Ureter (tissue), 1 donor: ENCODE results near the gene HYAL1. TPM values are rescaled to one million over a fixed set of nuclear protein-coding genes. Genes with fewer than 3 reads are reported as not detected.

Experiments
- DNase-seq: peaks from one replicate; pipeline ENCODE4 v3.0.0-alpha.2; 2020; ENCODE audit warnings: low spot score
- total RNA-seq: library from RNA; stranded (reverse); gene quantifications from one replicate; pipeline ENCODE4 v1.2.4, GENCODE V29; 2023
- donor health status: DM: yes; HTN: yes; CAD: no.

The HYAL1 gene
- 9.8 TPM for total RNA-seq

DNA sequence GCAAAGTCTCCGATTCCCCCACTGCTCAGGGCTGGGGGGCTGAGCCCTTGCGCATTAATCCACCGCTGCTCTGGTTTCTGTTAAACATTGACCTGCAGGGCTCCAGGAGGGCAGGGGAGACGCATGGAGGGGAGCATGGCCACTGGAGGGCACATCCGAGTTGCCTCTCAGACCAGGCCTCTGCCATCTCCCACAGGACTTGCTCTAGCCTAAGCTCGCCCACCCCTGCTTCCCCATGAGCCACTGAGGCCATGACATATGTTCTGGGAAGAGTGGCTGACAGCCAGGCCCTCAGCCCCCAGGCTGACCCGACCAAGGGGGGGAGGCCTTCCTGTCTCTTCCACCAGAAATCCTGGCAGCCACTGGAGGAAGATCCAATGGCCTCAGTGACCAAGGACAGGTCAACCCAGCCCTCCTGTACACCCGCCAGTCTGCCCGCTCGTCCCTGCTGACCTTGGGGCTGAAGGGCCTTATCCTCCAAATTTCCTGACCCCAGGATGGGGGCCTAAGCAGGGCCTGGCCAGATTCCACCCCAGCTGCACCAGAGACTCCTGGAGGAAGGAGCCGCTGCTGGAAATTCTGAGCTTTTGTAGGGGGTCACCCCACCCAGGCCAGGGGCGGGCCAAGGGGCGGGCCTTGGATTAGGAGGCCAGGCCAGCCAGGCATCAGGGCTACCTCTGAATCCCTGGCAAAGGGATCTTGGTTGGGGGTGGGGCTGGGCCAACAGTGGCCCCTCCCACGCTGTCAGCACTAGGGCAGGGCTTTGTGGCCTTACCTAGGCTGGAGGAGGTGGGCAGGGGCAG, at the start of gene HYAL1:
HYAL1 (minus strand) TSS at position 562 of the 803 bp plus-strand sequence. CDS start 618 bp downstream, outside the sequence.
- no peak for DNase-seq

DNA sequence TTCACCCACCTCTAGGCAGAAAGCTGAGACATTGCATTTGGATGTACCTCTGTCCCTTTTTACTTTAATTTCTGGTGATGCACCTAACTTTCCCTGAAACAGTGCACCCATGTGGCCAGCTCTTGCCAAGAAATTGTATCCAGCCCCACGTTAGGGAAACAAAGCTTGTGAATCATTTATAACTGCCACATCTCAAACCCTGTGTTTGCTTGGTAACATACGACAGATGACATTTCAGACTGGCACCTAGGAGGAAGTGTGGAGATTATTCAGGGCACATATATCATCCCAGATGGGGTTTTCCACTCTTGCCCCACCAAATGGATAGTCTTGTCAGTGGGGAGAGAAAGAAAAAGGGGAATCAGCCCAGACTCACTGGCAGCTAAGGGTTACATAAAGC, 49.4 kb upstream of the HYAL1 start:
- no peak for DNase-seq

GRCh38 chr3:50351323-50351697, 47.9 kb upstream of the HYAL1 start:
- DNase-seq, result no peak

DNA sequence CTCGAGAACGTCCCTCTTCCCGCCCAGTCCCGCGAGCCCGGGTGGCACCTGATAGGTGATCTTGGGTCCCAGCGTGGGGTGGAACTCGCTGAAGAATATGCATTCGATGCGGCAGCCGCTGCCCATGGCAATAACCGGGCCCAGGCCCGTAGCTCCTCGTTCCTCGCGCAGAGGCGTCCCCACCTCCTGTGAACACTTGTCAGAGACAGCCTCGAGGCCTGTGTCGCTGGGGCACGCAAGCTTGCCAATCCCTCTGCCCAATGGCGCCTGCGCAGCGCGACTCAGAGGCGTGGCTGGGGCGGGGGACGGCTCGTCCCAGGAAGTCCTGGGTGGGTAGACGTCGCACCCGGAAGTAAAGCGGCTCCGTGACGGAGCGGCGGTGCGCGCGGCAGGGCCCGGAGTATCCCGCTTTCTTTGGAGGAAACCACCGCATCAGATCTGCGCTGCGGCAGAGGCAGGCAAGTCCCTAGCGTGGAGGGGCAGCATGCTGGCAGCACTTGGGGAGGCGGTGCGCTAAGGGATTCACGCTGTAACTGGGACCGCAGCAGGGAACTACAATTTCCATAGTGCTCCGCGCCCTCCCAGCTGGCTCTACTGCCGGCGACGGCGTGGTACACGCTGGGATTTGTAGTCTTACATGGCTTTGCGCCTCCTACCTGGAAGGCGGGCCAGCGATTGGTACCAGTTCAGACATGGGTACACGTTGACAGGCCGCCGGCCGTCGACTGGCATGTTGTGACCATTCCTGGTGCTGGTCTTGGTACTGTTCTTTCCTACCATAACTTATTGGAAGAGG, 47.4 kb upstream of the HYAL1 start, which contains the start of the genes CYB561D2 and NPRL2:
CYB561D2 (plus strand) TSS at position 336 of the 796 bp plus-strand sequence. CDS start 572 bp downstream, outside the sequence.
NPRL2 (minus strand) TSS at position 249 of the 796 bp plus-strand sequence; CDS start at position 126, 123 bp downstream.
- DNase-seq, result peak; percentile 97

DNA sequence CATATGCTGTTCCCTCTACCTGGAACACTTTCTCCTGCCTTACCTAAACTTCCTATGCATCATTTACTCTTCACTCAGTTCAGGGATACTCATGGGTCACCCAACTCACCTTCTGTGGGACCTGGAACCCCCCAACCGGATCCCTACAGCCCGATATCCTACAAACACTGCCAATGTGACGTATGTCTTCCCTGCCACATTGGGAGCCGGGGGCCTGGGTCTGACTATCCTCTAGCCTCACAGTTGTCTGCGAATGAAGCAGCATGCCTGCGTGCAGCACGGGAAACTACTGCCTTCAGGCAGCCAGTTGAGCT, 46.8 kb upstream of the HYAL1 start:
- DNase-seq, result no peak

GRCh38 chr3:50347187-50347813, 43.9 kb upstream of the HYAL1 start:
- DNase-seq, result peak; percentile 77

DNA sequence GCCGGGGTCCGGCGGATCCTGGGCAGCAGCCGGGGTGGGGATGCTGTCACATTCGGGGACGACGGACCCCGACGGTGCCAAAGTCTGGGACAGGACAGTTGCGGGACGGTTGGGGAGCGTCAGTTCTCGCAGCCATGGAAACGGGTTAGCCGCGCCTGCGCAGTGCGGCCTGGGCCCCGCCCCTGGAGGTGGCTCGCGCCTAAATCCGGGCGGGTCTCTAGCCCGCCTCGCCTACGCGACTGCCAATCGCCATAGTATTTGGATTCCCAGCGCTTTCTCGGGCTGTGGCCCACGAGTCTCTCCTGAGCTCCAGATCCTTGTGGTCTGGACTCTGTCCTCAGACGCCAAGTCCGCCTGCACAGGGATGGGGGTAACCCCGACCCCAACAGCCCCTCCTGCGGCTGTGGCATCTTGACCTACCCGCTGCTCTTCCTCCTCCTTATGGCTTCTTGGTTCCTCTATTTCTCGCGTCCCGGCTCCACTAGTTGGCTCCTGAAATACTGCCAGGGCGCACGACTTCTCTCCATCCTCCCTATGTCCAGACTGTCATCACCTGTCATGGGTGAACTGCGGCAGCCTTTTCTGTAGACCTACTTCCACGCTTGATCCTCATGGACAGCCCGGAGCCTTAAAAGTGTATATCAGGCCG, 42.3 kb upstream of the HYAL1 start, which contains the start of gene ZMYND10:
ZMYND10 (minus strand) TSS at position 147 of the 649 bp plus-strand sequence. CDS start 153 bp downstream, outside the sequence.
- DNase-seq, result peak; percentile 64

DNA sequence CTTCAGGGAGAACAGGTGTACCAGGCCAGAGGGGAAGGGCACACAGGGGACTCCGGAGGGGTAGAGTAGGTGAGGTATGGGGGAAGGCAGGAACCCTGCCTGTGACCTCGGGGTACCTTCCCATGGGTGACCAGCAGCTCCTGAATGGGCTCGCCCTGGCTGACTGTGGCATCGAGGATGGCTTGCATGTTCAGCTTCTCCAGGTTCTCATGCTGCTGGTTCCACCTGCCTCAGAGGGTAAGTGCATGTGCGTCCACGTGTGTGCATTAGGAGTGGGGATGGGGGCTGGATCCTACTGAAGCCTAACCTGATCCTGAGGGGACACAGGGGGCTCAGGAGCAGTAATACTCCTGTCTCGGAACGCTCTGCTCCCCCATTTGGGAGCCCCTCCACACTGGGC, 41.6 kb upstream of the HYAL1 start:
- no peak for DNase-seq

- no peak for DNase-seq
Measured at GRCh38 chr3:50342813-50343633, 39.6 kb upstream of the HYAL1 start.

DNA sequence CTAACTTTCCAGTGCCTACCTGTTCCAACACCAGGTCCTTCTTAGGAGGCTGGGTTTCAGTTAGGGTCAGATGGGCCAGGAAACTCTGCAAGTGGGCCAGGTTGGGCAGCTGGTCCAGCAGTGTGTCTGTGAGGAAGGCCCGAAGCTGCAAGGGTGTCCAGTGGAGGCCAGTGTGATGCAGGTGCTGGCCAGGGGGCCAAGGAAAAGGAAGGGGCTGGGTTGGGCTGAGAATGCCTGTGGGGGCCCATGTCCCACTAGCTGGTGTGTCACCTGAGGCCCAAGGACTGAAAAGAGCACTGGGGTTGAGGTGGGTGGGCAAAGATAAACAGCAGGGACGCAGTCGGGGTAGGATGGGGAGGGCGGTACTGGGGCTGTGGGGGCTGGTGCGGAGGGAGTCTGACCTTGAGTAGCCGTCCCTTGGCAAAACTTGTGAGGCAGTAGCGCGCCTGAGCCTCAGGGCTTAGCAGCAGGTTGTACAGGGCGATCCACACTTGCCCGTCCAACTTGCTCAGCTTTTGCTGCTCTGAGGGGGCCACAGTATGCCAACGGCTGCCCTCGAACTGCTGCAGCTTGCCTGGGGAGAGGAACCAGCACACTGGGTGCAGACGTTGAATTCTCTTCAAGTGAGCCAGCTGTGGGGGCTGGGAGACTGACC, 38.7 kb upstream of the HYAL1 start:
- no peak for DNase-seq

GRCh38 chr3:50341537-50341936, 38.2 kb upstream of the HYAL1 start:
- DNase-seq, result no peak

DNA sequence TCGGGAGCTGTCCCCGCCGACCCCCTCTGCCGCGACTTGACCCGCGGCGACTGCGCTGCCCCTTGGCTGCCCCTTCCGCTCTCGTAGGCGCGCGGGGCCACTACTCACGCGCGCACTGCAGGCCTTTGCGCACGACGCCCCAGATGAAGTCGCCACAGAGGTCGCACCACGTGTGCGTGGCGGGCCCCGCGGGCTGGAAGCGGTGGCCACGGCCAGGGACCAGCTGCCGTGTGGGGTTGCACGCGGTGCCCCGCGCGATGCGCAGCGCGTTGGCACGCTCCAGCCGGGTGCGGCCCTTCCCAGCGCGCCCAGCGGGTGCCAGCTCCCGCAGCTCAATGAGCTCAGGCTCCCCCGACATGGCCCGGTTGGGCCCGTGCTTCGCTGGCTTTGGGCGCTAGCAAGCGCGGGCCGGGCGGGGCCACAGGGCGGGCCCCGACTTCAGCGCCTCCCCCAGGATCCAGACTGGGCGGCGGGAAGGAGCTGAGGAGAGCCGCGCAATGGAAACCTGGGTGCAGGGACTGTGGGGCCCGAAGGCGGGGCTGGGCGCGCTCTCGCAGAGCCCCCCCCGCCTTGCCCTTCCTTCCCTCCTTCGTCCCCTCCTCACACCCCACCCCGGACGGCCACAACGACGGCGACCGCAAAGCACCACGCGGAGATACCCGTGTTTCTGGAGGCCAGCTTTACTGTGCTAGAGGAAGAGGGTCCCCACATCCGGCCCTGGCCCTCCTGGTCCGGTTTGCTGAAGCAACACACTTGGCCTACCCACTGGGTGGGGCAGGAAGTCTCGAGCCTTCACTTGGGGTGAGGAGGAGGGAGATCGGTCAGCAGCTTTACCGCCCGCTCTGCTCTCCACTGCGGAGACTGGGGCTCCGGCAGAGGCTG, 37.3 kb upstream of the HYAL1 start, which contains the start of gene RASSF1:
RASSF1 (minus strand) TSS at position 389 of the 882 bp plus-strand sequence; CDS start at position 358, 31 bp downstream.
- peak; percentile 80 for DNase-seq

DNA sequence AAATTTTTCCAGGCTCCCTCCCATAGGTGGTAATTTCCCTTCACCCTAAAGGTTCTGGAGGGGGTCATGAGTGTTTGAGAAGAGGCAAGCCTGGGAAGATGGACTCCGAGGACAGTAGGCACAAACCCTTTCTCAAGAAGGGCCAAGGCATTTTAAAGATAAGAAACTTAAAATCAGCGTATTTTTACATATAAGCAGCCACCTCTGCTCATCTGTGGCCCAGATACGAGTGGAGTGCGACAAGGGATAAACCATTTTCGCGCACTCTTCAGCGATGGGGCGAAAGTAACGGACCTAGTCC, 36.7 kb upstream of the HYAL1 start:
- DNase-seq, result no peak

GRCh38 chr3:50339485-50340146, 36.2 kb upstream of the HYAL1 start:
- DNase-seq, result no peak

- no peak for DNase-seq
Measured at GRCh38 chr3:50338965-50339364, 35.6 kb upstream of the HYAL1 start.

DNA sequence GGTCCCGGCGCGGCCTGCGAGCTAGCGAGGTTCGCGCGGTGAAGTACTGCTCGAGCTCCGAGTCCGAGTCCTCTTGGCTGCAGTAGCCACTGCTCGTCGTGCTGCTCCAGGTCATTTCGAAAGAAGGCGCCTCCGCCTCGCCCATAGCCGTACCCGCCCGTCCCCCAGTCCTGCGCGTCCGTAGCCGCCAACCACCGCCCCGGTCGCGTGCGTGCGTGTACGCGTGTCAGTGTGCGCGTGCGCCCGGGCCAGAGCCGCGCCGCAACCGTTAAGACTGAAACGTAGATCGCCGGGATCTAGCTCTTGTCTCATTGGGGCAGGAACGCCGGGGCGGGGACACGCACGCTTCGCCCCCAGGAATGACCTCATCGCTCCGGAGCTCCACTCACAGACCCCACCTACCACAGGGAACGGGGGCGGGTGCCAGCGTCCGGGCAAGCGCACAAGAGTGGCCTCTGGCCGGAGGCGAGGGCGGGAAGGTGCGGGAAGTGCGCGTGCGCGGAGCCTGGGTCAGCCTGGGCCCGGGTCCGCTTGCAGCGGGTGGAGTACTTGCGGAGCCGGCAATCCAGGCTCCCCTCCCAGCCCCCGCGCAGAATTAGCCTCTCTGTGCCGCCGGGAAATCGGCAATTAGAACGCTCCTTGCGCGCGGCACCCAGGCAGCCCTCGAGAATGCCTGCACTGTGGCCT, 33.9 kb upstream of the HYAL1 start:
- peak; percentile 99 for DNase-seq

GRCh38 chr3:50336452-50337174, 33.2 kb upstream of the HYAL1 start:
- no peak for DNase-seq
